ENCODE results near the gene RNPEPL1.

RNPEPL1 gene

GRCh38 chr2:240539906-240540305 is 28.4 kb upstream of the RNPEPL1 start:
- H2BK120ac ChIP-seq (ENCODE audit: low read depth, low read length) = no peak overlapping the region
- no peak for DNase-seq (ENCODE audit: low spot score)

GRCh38 chr2:240551288-240551687 is 17.0 kb upstream of the RNPEPL1 start:
- Histone ChIP-seq H3K23ac (ENCODE audit: low read depth, low read length, poor library complexity) (no peak overlapping the region), H3K18ac (ENCODE audit: low read length) (no peak overlapping the region), H3K27me3 (ENCODE audit: control insufficient read depth in 3 of 3, insufficient read depth in 3 of 3, low read depth in 1 of 3, low read length in 3 of 3) (no peaks in the 10 kb centered on the region), H2BK12ac (ENCODE audit: low read length) (no peak overlapping the region), H2BK120ac (ENCODE audit: low read depth, low read length) (no peak overlapping the region), H3K4me2 (ENCODE audit: insufficient read depth, low read length, poor library complexity, severe bottlenecking) (no peak overlapping the region), H4K91ac (ENCODE audit: low read depth, low read length, poor library complexity) (no peak overlapping the region), H2BK5ac (ENCODE audit: low read length) (no peak overlapping the region), H3K36me3 (replicated peaks in 1 of 2; ENCODE audit: control insufficient read depth in 2 of 2, insufficient read depth in 2 of 2, low read length in 2 of 2) (peaks cover 2 to 51% of the 10 kb centered on the region in 2 donors), H2AK5ac (ENCODE audit: low read depth, low read length) (no peak overlapping the region), H3K4me3 (ENCODE audit: low read length in 2 of 2) (no peak overlapping the region), H3K27ac (replicated peaks; ENCODE audit: low read length) (no peak overlapping the region), H3K79me1 (ENCODE audit: low read depth, low read length) (peaks cover 9% of the 10 kb centered on the region), H3K4me1 (ENCODE audit: control insufficient read depth in 2 of 2, insufficient read depth in 1 of 2, low read depth in 1 of 2, low read length in 2 of 2) (no peaks in the 10 kb centered on the region), H3K9ac (ENCODE audit: low read depth, low read length, poor library complexity) (no peak overlapping the region), H3K4ac (ENCODE audit: low read length) (no peak overlapping the region), H4K8ac (ENCODE audit: low read depth, low read length) (no peak overlapping the region), H3K9me3 (replicated peaks in 1 of 2; ENCODE audit: control insufficient read depth in 2 of 2, insufficient read depth in 1 of 2, low read depth in 1 of 2, low read length in 2 of 2) (peaks cover 2 to 13% of the 10 kb centered on the region in 2 donors), H2AFZ (ENCODE audit: low read length) (no peak overlapping the region), H3K14ac (ENCODE audit: low read length) (no peak overlapping the region), H2BK15ac (ENCODE audit: low read length) (no peak overlapping the region)
- no CpG with 5 or more reads among the region's 4 CpGs for WGBS, 2 donors (ENCODE audit: extremely low coverage in 2 of 2, insufficient read length in 2 of 2, insufficient replicate concordance in 1 of 2)
- no peak for DNase-seq (ENCODE audit: low spot score)

More at GRCh38 chr2:240539906-240540305, 28.4 kb upstream of the RNPEPL1 start:
- Histone ChIP-seq H3K27ac (replicated peaks; ENCODE audit: low read length) (no peak overlapping the region), H3K4ac (ENCODE audit: low read length) (no peak overlapping the region), H2BK12ac (ENCODE audit: low read length) (no peak overlapping the region), H3K14ac (ENCODE audit: low read length) (no peak overlapping the region), H3K9me3 (replicated peaks in 1 of 2; ENCODE audit: control insufficient read depth in 2 of 2, insufficient read depth in 1 of 2, low read depth in 1 of 2, low read length in 2 of 2) (peaks cover 0 to 19% of the 10 kb centered on the region in 2 donors), H2AK5ac (ENCODE audit: low read depth, low read length) (no peak overlapping the region), H2BK5ac (ENCODE audit: low read length) (no peak overlapping the region), H2BK15ac (ENCODE audit: low read length) (no peak overlapping the region), H3K79me1 (ENCODE audit: low read depth, low read length) (no peaks in the 10 kb centered on the region), H3K4me2 (ENCODE audit: insufficient read depth, low read length, poor library complexity, severe bottlenecking) (no peak overlapping the region), H3K4me3 (ENCODE audit: low read length in 2 of 2) (no peak overlapping the region), H3K4me1 (ENCODE audit: control insufficient read depth in 2 of 2, insufficient read depth in 1 of 2, low read depth in 1 of 2, low read length in 2 of 2) (no peaks in the 10 kb centered on the region), H2AFZ (ENCODE audit: low read length) (no peak overlapping the region), H3K18ac (ENCODE audit: low read length) (no peak overlapping the region), H3K36me3 (replicated peaks in 1 of 2; ENCODE audit: control insufficient read depth in 2 of 2, insufficient read depth in 2 of 2, low read length in 2 of 2) (peaks cover 0 to 49% of the 10 kb centered on the region in 2 donors), H3K27me3 (ENCODE audit: control insufficient read depth in 3 of 3, insufficient read depth in 3 of 3, low read depth in 1 of 3, low read length in 3 of 3) (no peaks in the 10 kb centered on the region), H4K91ac (ENCODE audit: low read depth, low read length, poor library complexity) (no peak overlapping the region), H3K9ac (ENCODE audit: low read depth, low read length, poor library complexity) (no peak overlapping the region), H4K8ac (ENCODE audit: low read depth, low read length) (no peak overlapping the region), H3K23ac (ENCODE audit: low read depth, low read length, poor library complexity) (no peak overlapping the region)

GRCh38 chr2:240551811-240552210 is 16.5 kb upstream of the RNPEPL1 start:
- H3K36me3 ChIP-seq (replicated peaks in 1 of 2; ENCODE audit: control insufficient read depth in 2 of 2, insufficient read depth in 2 of 2, low read length in 2 of 2) = peaks cover 2 to 51% of the 10 kb centered on the region in 2 donors
- no peak overlapping the region for H2BK12ac ChIP-seq (ENCODE audit: low read length)
- no peaks in the 10 kb centered on the region for H3K27me3 ChIP-seq (ENCODE audit: control insufficient read depth in 3 of 3, insufficient read depth in 3 of 3, low read depth in 1 of 3, low read length in 3 of 3)
- peaks cover 2 to 13% of the 10 kb centered on the region in 2 donors for H3K9me3 ChIP-seq (replicated peaks in 1 of 2; ENCODE audit: control insufficient read depth in 2 of 2, insufficient read depth in 1 of 2, low read depth in 1 of 2, low read length in 2 of 2)
- no peak overlapping the region for H2AK5ac ChIP-seq (ENCODE audit: low read depth, low read length)
- H3K79me1 ChIP-seq (ENCODE audit: low read depth, low read length) = peaks cover 9% of the 10 kb centered on the region
- no CpG with 5 or more reads among the region's 1 CpG for WGBS, 2 donors (ENCODE audit: extremely low coverage in 2 of 2, insufficient read length in 2 of 2, insufficient replicate concordance in 1 of 2)
- H4K8ac ChIP-seq (ENCODE audit: low read depth, low read length) = no peak overlapping the region
- H3K4me1 ChIP-seq (ENCODE audit: control insufficient read depth in 2 of 2, insufficient read depth in 1 of 2, low read depth in 1 of 2, low read length in 2 of 2) = no peaks in the 10 kb centered on the region
- no peak overlapping the region for H3K23ac ChIP-seq (ENCODE audit: low read depth, low read length, poor library complexity)
- H2AFZ ChIP-seq (ENCODE audit: low read length) = no peak overlapping the region
- no peak for DNase-seq (ENCODE audit: low spot score)
- no peak overlapping the region for H3K4me3 ChIP-seq (ENCODE audit: low read length in 2 of 2)
- H3K4ac ChIP-seq (ENCODE audit: low read length) = no peak overlapping the region
- no peak overlapping the region for H2BK5ac ChIP-seq (ENCODE audit: low read length)
- H2BK15ac ChIP-seq (ENCODE audit: low read length) = no peak overlapping the region
- H3K9ac ChIP-seq (ENCODE audit: low read depth, low read length, poor library complexity) = no peak overlapping the region
- no peak overlapping the region for H3K18ac ChIP-seq (ENCODE audit: low read length)
- no peak overlapping the region for H2BK120ac ChIP-seq (ENCODE audit: low read depth, low read length)
- no peak overlapping the region for H3K27ac ChIP-seq (replicated peaks; ENCODE audit: low read length)
- no peak overlapping the region for H4K91ac ChIP-seq (ENCODE audit: low read depth, low read length, poor library complexity)
- no peak overlapping the region for H3K4me2 ChIP-seq (ENCODE audit: insufficient read depth, low read length, poor library complexity, severe bottlenecking)
- H3K14ac ChIP-seq (ENCODE audit: low read length) = no peak overlapping the region

GRCh38 chr2:240553956-240554480 is 14.3 kb upstream of the RNPEPL1 start:
- Histone ChIP-seq H3K36me3 (replicated peaks in 1 of 2; ENCODE audit: control insufficient read depth in 2 of 2, insufficient read depth in 2 of 2, low read length in 2 of 2) (peaks cover 2 to 61% of the 10 kb centered on the region in 2 donors), H2BK12ac (ENCODE audit: low read length) (no peak overlapping the region), H2AFZ (ENCODE audit: low read length) (no peak overlapping the region), H2BK5ac (ENCODE audit: low read length) (no peak overlapping the region), H3K27me3 (ENCODE audit: control insufficient read depth in 3 of 3, insufficient read depth in 3 of 3, low read depth in 1 of 3, low read length in 3 of 3) (peaks cover 0 to 10% (median 0%) of the 10 kb centered on the region in 3 experiments), H4K91ac (ENCODE audit: low read depth, low read length, poor library complexity) (no peak overlapping the region), H4K8ac (ENCODE audit: low read depth, low read length) (no peak overlapping the region), H3K18ac (ENCODE audit: low read length) (no peak overlapping the region), H3K9ac (ENCODE audit: low read depth, low read length, poor library complexity) (no peak overlapping the region), H2AK5ac (ENCODE audit: low read depth, low read length) (no peak overlapping the region), H3K23ac (ENCODE audit: low read depth, low read length, poor library complexity) (no peak overlapping the region), H2BK120ac (ENCODE audit: low read depth, low read length) (no peak overlapping the region), H3K27ac (replicated peaks; ENCODE audit: low read length) (no peak overlapping the region), H3K14ac (ENCODE audit: low read length) (no peak overlapping the region), H3K4ac (ENCODE audit: low read length) (no peak overlapping the region), H2BK15ac (ENCODE audit: low read length) (no peak overlapping the region), H3K9me3 (replicated peaks in 1 of 2; ENCODE audit: control insufficient read depth in 2 of 2, insufficient read depth in 1 of 2, low read depth in 1 of 2, low read length in 2 of 2) (peaks cover 2 to 13% of the 10 kb centered on the region in 2 donors), H3K4me3 (ENCODE audit: low read length in 2 of 2) (no peak overlapping the region), H3K79me1 (ENCODE audit: low read depth, low read length) (peaks cover 9% of the 10 kb centered on the region), H3K4me2 (ENCODE audit: insufficient read depth, low read length, poor library complexity, severe bottlenecking) (no peak overlapping the region), H3K4me1 (ENCODE audit: control insufficient read depth in 2 of 2, insufficient read depth in 1 of 2, low read depth in 1 of 2, low read length in 2 of 2) (peaks cover 0 to 5% of the 10 kb centered on the region in 2 donors)
- no CpG with 5 or more reads among the region's 7 CpGs for WGBS, 2 donors (ENCODE audit: extremely low coverage in 2 of 2, insufficient read length in 2 of 2, insufficient replicate concordance in 1 of 2)
- no peak for DNase-seq (ENCODE audit: low spot score)
